Measurements from ENCODE around the gene SPAG5. TPM values are rescaled to one million over a fixed set of nuclear protein-coding genes. Genes with fewer than 3 reads are reported as not detected.

Gene SPAG5
- total RNA-seq, 6 experiments from 2014 or later: 29.2 to 73.3 (median 69.4) TPM

DNA sequence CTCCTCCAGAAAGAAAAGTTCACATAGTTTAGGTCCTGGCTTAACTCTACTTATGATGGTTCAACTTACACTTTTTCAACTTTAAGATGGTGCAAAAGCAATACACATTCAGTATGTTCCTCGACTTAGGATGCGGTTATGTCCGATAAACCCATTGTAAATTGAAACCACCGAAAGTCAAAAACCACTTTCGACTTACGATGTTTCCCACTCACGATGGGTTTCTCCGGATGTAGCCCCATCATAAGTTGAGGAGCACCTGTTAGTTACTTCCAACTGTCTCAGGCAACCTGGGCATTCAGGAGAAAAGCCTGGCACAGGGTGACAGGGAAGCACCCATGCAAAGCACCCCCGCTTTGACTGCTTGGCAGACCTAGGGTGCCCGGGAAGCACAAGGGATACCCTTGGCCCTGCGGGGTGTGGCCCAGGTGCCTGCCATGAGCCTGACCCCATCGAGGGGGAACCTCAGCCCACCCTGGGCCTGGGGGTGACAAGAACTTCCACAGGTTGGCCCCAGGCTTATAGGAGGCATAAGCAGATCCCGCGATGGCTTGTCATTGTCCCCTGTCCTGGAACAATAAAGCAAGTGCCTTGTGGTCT lies 60.4 kb downstream of the SPAG5 start:
- H3K27ac Mint-ChIP-seq: no peak overlapping the region
- TF ChIP-seq, protein P1, sequence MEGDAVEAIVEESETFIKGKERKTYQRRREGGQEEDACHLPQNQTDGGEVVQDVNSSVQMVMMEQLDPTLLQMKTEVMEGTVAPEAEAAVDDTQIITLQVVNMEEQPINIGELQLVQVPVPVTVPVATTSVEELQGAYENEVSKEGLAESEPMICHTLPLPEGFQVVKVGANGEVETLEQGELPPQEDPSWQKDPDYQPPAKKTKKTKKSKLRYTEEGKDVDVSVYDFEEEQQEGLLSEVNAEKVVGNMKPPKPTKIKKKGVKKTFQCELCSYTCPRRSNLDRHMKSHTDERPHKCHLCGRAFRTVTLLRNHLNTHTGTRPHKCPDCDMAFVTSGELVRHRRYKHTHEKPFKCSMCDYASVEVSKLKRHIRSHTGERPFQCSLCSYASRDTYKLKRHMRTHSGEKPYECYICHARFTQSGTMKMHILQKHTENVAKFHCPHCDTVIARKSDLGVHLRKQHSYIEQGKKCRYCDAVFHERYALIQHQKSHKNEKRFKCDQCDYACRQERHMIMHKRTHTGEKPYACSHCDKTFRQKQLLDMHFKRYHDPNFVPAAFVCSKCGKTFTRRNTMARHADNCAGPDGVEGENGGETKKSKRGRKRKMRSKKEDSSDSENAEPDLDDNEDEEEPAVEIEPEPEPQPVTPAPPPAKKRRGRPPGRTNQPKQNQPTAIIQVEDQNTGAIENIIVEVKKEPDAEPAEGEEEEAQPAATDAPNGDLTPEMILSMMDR (IDR thresholded peaks at IDR 0.05): no peak
- H3K36me3 Mint-ChIP-seq (ENCODE audit: low read depth): no peaks in the 10 kb centered on the region
- no peak overlapping the region for H3K4me3 Mint-ChIP-seq
- no peaks in the 10 kb centered on the region for H3K9me3 Mint-ChIP-seq
- H3K27me3 Mint-ChIP-seq (ENCODE audit: insufficient read depth): peaks cover 12% of the 10 kb centered on the region
- no peak for DNase-seq
- H3K4me1 Mint-ChIP-seq (ENCODE audit: low read depth): peaks cover 4% of the 10 kb centered on the region

DNA sequence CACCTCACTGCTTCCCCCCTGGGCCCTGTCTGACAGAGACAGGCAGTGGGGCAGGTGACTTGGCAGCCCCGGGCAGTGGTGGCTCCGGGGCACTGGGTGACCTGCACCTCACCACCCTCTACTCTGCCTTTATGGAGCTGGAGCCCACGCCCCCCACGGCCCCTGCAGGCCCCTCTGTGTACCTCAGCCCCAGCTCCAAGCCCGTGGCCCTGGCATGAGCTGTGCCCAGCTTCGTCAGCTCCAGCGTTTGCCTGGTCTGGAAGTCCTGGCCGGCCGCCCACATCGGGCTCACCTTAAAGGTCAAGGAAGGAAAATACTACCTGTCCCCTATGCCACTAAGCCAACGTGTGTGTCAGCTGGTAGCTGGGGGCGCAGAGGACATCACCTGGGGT lies 61.6 kb downstream of the SPAG5 start:
- no peak for DNase-seq
- TF ChIP-seq, protein P1 (IDR thresholded peaks at IDR 0.05): no peak
- Mint-ChIP-seq H3K9me3 (no peaks in the 10 kb centered on the region), H3K4me1 (ENCODE audit: low read depth) (peaks cover 15% of the 10 kb centered on the region), H3K36me3 (ENCODE audit: low read depth) (no peaks in the 10 kb centered on the region), H3K27ac (no peak overlapping the region), H3K4me3 (no peak overlapping the region), H3K27me3 (ENCODE audit: insufficient read depth) (peaks cover 12% of the 10 kb centered on the region)

- Mint-ChIP-seq H3K9me3 (no peaks in the 10 kb centered on the region), H3K36me3 (ENCODE audit: low read depth) (no peaks in the 10 kb centered on the region), H3K4me1 (ENCODE audit: low read depth) (peaks cover 21% of the 10 kb centered on the region), H3K27me3 (ENCODE audit: insufficient read depth) (peaks cover 12% of the 10 kb centered on the region), H3K4me3 (no peak overlapping the region), H3K27ac (no peak overlapping the region)
- no peak for DNase-seq
- TF ChIP-seq, protein P1 (IDR thresholded peaks at IDR 0.05): no peak
These were observed 62.1 kb downstream of the SPAG5 start for GRCh38 chr17:28536532-28537218.

GRCh38 chr17:28534740-28535375 lies 64.0 kb downstream of the SPAG5 start:
- Mint-ChIP-seq H3K27me3 (ENCODE audit: insufficient read depth) (peaks cover 16% of the 10 kb centered on the region), H3K9me3 (no peaks in the 10 kb centered on the region), H3K4me1 (ENCODE audit: low read depth) (peaks cover 24% of the 10 kb centered on the region), H3K27ac (no peak overlapping the region), H3K4me3 (no peak overlapping the region), H3K36me3 (ENCODE audit: low read depth) (no peaks in the 10 kb centered on the region)
- no peak for DNase-seq
- TF ChIP-seq, protein P1 (IDR thresholded peaks at IDR 0.05): no peak

GRCh38 chr17:28533091-28533807 lies 65.6 kb downstream of the SPAG5 start:
- H3K4me1 Mint-ChIP-seq (ENCODE audit: low read depth): peaks cover 39% of the 10 kb centered on the region
- H3K9me3 Mint-ChIP-seq: no peaks in the 10 kb centered on the region
- no peak overlapping the region for H3K27ac Mint-ChIP-seq
- no peaks in the 10 kb centered on the region for H3K36me3 Mint-ChIP-seq (ENCODE audit: low read depth)
- no peak for DNase-seq
- TF ChIP-seq, protein P1 (IDR thresholded peaks at IDR 0.05): no peak
- H3K4me3 Mint-ChIP-seq: no peak overlapping the region
- peaks cover 16% of the 10 kb centered on the region for H3K27me3 Mint-ChIP-seq (ENCODE audit: insufficient read depth)
